HEK293 (cell line): ENCODE measurements around the gene NYNRIN.

Experiments
- BCL11A ChIP-seq: fragments of 450-650 bp; formaldehyde crosslinking; IDR thresholded peaks from 2 replicates; pipeline ENCODE4 v1.5.1; 2016; ENCODE audit warnings: low read depth, missing biosample characterization, missing genetic modification characterization
- KLF10 ChIP-seq: fragments of 450-650 bp; IDR thresholded peaks from 2 replicates; pipeline ENCODE4 v1.5.1; 2018; ENCODE audit warnings: missing biosample characterization, mild to moderate bottlenecking, missing genetic modification characterization
- KLF8 ChIP-seq: fragments of 450-650 bp; formaldehyde crosslinking; IDR thresholded peaks from 2 replicates; pipeline ENCODE4 v1.5.1; 2016; ENCODE audit warnings: missing biosample characterization, missing genetic modification characterization
- MYNN ChIP-seq: fragments of 450-650 bp; formaldehyde crosslinking; IDR thresholded peaks from 2 replicates; pipeline ENCODE4 v1.5.1; 2016; ENCODE audit warnings: missing biosample characterization, missing genetic modification characterization, borderline replicate concordance
- TCF7L2 ChIP-seq: IDR thresholded peaks from 2 replicates; pipeline ENCODE4 v1.6.1; 2011; ENCODE audit warnings: low read depth, mild to moderate bottlenecking, inconsistent platforms, low read length, moderate library complexity, borderline replicate concordance
- TRIM28 ChIP-seq: IDR thresholded peaks from 2 replicates; pipeline ENCODE4 v1.6.1; 2011; ENCODE audit warnings: low read length, control low read depth, borderline replicate concordance
- YY1 ChIP-seq: fragments of 450-650 bp; formaldehyde crosslinking; IDR thresholded peaks from 2 replicates; pipeline ENCODE4 v1.5.1; 2018; ENCODE audit warnings: missing biosample characterization, missing genetic modification characterization
- ZFP69B ChIP-seq: fragments of 450-650 bp; formaldehyde crosslinking; IDR thresholded peaks from 2 replicates; pipeline ENCODE4 v1.5.1; 2016; ENCODE audit warnings: missing biosample characterization, missing genetic modification characterization
- ZIC2 ChIP-seq: fragments of 450-650 bp; formaldehyde crosslinking; IDR thresholded peaks from 2 replicates; pipeline ENCODE4 v1.5.1; 2016; ENCODE audit warnings: missing biosample characterization, missing genetic modification characterization
- ZNF138 ChIP-seq: fragments of 450-650 bp; formaldehyde crosslinking; IDR thresholded peaks from 2 replicates; pipeline ENCODE4 v1.5.1; 2016; ENCODE audit warnings: missing biosample characterization, missing genetic modification characterization, borderline replicate concordance
- ZNF174 ChIP-seq: fragments of 450-650 bp; formaldehyde crosslinking; IDR thresholded peaks from 2 replicates; pipeline ENCODE4 v1.5.0; 2017; ENCODE audit warnings: missing biosample characterization, mild to moderate bottlenecking, missing genetic modification characterization
- ZNF19 ChIP-seq: fragments of 450-650 bp; formaldehyde crosslinking; IDR thresholded peaks from 2 replicates; pipeline ENCODE4; 2016; ENCODE audit warnings: missing biosample characterization, missing genetic modification characterization, low read depth
- ZNF214 ChIP-seq: fragments of 450-650 bp; formaldehyde crosslinking; IDR thresholded peaks from 2 replicates; pipeline ENCODE4 v1.5.1; 2017; ENCODE audit warnings: missing biosample characterization, mild to moderate bottlenecking, missing genetic modification characterization, borderline replicate concordance
- ZNF223 ChIP-seq: fragments of 450-650 bp; formaldehyde crosslinking; IDR thresholded peaks from 2 replicates; pipeline ENCODE4 v1.5.1; 2016; ENCODE audit warnings: missing biosample characterization, missing genetic modification characterization
- ZNF248 ChIP-seq: fragments of 450-650 bp; formaldehyde crosslinking; IDR thresholded peaks from 2 replicates; pipeline ENCODE4 v1.5.1; 2017; ENCODE audit warnings: missing biosample characterization, missing genetic modification characterization
- ZNF341 ChIP-seq: fragments of 450-650 bp; formaldehyde crosslinking; IDR thresholded peaks from 2 replicates; pipeline ENCODE4; 2016; ENCODE audit warnings: low read depth, missing biosample characterization, missing genetic modification characterization
- ZNF391 ChIP-seq: fragments of 450-650 bp; formaldehyde crosslinking; IDR thresholded peaks from 2 replicates; pipeline ENCODE4 v1.5.1; 2016; ENCODE audit warnings: low read depth, missing biosample characterization, missing genetic modification characterization, borderline replicate concordance
- ZNF416 ChIP-seq: fragments of 450-650 bp; formaldehyde crosslinking; IDR thresholded peaks from 2 replicates; pipeline ENCODE4 v1.5.1; 2016; ENCODE audit warnings: missing biosample characterization, missing genetic modification characterization
- ZNF423 ChIP-seq: fragments of 450-650 bp; formaldehyde crosslinking; IDR thresholded peaks from 2 replicates; pipeline ENCODE4 v1.5.1; 2016; ENCODE audit warnings: missing biosample characterization, missing genetic modification characterization
- ZNF544 ChIP-seq: fragments of 450-650 bp; formaldehyde crosslinking; IDR thresholded peaks from 2 replicates; pipeline ENCODE4 v1.5.0; 2017; ENCODE audit warnings: missing biosample characterization, missing genetic modification characterization
- ZNF624 ChIP-seq: fragments of 450-650 bp; formaldehyde crosslinking; IDR thresholded peaks from 2 replicates; pipeline ENCODE4 v1.5.1; 2017; ENCODE audit warnings: missing biosample characterization, missing genetic modification characterization
- ZNF654 ChIP-seq: fragments of 450-650 bp; formaldehyde crosslinking; IDR thresholded peaks from 2 replicates; pipeline ENCODE4 v1.5.1; 2016; ENCODE audit warnings: low read depth, missing biosample characterization, missing genetic modification characterization
- ZNF658 ChIP-seq: fragments of 450-650 bp; formaldehyde crosslinking; IDR thresholded peaks from 2 replicates; pipeline ENCODE4; 2016; ENCODE audit warnings: missing biosample characterization, missing genetic modification characterization
- ZNF792 ChIP-seq: fragments of 450-650 bp; formaldehyde crosslinking; IDR thresholded peaks from 2 replicates; pipeline ENCODE4 v1.5.1; 2016; ENCODE audit warnings: missing biosample characterization, missing genetic modification characterization
- ZXDB ChIP-seq: fragments of 450-650 bp; formaldehyde crosslinking; IDR thresholded peaks from 2 replicates; pipeline ENCODE4 v1.5.1; 2016; ENCODE audit warnings: missing biosample characterization, missing genetic modification characterization
- TF ChIP-seq, protein P1 (sequence below): fragments of 450-650 bp; formaldehyde crosslinking; IDR thresholded peaks from 2 replicates; pipeline ENCODE4 v1.5.1; 2017; ENCODE audit warnings: missing biosample characterization, missing genetic modification characterization
- TF ChIP-seq, protein P2 (sequence below): fragments of 450-650 bp; formaldehyde crosslinking; IDR thresholded peaks from 2 replicates; pipeline ENCODE4 v1.5.1; 2016; ENCODE audit warnings: missing biosample characterization, missing genetic modification characterization
- TF ChIP-seq, protein P3 (sequence below): fragments of 450-650 bp; formaldehyde crosslinking; IDR thresholded peaks from 2 replicates; pipeline ENCODE4 v1.5.1; 2016; ENCODE audit warnings: missing biosample characterization, missing genetic modification characterization
- TF ChIP-seq, protein P4 (sequence below): fragments of 450-650 bp; IDR thresholded peaks from 2 replicates; pipeline ENCODE4 v1.5.1; 2018; ENCODE audit warnings: missing biosample characterization, missing genetic modification characterization
- TF ChIP-seq, protein P5 (sequence below): fragments of 450-650 bp; formaldehyde crosslinking; IDR thresholded peaks from 2 replicates; pipeline ENCODE4 v1.5.1; 2017; ENCODE audit warnings: missing biosample characterization, missing genetic modification characterization
- TF ChIP-seq, protein P6 (sequence below): fragments of 450-650 bp; IDR thresholded peaks from 2 replicates; pipeline ENCODE4 v1.5.1; 2018; ENCODE audit warnings: missing biosample characterization, mild to moderate bottlenecking, missing genetic modification characterization

The NYNRIN gene

DNA sequence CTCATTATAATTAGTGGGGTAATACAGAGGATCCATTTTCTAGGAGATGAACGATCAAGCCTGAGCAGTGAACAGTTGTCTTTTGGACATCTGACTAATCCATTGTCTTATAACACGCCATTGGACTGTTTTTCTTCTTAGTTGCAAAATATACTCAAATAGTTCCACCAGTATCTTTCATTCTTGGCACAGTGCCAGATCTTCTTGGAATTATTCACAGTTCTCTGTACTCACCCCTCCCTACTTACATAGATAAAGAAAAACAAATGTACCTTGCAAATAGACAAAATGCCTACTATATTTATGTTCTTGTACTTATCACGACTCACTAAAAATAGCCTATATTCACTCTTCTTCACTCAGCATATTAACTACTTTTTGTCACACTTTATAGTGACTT lies 26.9 kb downstream of the NYNRIN start (continued):
- TF ChIP-seq, protein P1, sequence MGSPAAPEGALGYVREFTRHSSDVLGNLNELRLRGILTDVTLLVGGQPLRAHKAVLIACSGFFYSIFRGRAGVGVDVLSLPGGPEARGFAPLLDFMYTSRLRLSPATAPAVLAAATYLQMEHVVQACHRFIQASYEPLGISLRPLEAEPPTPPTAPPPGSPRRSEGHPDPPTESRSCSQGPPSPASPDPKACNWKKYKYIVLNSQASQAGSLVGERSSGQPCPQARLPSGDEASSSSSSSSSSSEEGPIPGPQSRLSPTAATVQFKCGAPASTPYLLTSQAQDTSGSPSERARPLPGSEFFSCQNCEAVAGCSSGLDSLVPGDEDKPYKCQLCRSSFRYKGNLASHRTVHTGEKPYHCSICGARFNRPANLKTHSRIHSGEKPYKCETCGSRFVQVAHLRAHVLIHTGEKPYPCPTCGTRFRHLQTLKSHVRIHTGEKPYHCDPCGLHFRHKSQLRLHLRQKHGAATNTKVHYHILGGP (tag by site-specific recombination): no peak; the same call in none of the 2 replicates
- no peak for TF ChIP-seq ZNF654 (tag by site-specific recombination)
- TF ChIP-seq, protein P2, sequence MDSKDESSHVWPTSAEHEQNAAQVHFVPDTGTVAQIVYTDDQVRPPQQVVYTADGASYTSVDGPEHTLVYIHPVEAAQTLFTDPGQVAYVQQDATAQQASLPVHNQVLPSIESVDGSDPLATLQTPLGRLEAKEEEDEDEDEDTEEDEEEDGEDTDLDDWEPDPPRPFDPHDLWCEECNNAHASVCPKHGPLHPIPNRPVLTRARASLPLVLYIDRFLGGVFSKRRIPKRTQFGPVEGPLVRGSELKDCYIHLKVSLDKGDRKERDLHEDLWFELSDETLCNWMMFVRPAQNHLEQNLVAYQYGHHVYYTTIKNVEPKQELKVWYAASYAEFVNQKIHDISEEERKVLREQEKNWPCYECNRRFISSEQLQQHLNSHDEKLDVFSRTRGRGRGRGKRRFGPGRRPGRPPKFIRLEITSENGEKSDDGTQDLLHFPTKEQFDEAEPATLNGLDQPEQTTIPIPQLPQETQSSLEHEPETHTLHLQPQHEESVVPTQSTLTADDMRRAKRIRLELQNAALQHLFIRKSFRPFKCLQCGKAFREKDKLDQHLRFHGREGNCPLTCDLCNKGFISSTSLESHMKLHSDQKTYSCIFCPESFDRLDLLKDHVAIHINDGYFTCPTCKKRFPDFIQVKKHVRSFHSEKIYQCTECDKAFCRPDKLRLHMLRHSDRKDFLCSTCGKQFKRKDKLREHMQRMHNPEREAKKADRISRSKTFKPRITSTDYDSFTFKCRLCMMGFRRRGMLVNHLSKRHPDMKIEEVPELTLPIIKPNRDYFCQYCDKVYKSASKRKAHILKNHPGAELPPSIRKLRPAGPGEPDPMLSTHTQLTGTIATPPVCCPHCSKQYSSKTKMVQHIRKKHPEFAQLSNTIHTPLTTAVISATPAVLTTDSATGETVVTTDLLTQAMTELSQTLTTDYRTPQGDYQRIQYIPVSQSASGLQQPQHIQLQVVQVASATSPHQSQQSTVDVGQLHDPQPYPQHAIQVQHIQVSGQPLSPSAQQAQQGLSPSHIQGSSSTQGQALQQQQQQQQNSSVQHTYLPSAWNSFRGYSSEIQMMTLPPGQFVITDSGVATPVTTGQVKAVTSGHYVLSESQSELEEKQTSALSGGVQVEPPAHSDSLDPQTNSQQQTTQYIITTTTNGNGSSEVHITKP (tag by site-specific recombination): no peak
- TF ChIP-seq ZNF423 (tag by site-specific recombination): no peak
- peak; percentile 97 for TF ChIP-seq ZNF544 (tag by site-specific recombination)
- no peak for TF ChIP-seq TCF7L2
- TF ChIP-seq KLF10 (tag by site-specific recombination): peak; percentile 83
- no peak for TF ChIP-seq ZNF138 (tag by site-specific recombination)
- TF ChIP-seq ZIC2 (tag by site-specific recombination): no peak
- TF ChIP-seq ZFP69B: no peak
- TF ChIP-seq, protein P3, sequence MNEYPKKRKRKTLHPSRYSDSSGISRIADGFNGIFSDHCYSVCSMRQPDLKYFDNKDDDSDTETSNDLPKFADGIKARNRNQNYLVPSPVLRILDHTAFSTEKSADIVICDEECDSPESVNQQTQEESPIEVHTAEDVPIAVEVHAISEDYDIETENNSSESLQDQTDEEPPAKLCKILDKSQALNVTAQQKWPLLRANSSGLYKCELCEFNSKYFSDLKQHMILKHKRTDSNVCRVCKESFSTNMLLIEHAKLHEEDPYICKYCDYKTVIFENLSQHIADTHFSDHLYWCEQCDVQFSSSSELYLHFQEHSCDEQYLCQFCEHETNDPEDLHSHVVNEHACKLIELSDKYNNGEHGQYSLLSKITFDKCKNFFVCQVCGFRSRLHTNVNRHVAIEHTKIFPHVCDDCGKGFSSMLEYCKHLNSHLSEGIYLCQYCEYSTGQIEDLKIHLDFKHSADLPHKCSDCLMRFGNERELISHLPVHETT (tag by site-specific recombination): no peak
- no peak for TF ChIP-seq MYNN (tag by site-specific recombination)
- no peak for TF ChIP-seq ZNF416 (tag by site-specific recombination)
- TF ChIP-seq KLF8: no peak
- TF ChIP-seq ZNF214 (tag by site-specific recombination): no peak
- peak; percentile 86 for TF ChIP-seq ZNF248 (tag by site-specific recombination)
- TF ChIP-seq ZNF174 (tag by site-specific recombination): no peak
- no peak for TF ChIP-seq ZNF223 (tag by site-specific recombination)
- no peak for TF ChIP-seq YY1 (tag by site-specific recombination)
- TF ChIP-seq ZNF19 (tag by site-specific recombination): no peak
- no peak for TF ChIP-seq ZNF658 (tag by site-specific recombination)
- TF ChIP-seq ZNF341 (tag by site-specific recombination): no peak
- TF ChIP-seq, protein P4, sequence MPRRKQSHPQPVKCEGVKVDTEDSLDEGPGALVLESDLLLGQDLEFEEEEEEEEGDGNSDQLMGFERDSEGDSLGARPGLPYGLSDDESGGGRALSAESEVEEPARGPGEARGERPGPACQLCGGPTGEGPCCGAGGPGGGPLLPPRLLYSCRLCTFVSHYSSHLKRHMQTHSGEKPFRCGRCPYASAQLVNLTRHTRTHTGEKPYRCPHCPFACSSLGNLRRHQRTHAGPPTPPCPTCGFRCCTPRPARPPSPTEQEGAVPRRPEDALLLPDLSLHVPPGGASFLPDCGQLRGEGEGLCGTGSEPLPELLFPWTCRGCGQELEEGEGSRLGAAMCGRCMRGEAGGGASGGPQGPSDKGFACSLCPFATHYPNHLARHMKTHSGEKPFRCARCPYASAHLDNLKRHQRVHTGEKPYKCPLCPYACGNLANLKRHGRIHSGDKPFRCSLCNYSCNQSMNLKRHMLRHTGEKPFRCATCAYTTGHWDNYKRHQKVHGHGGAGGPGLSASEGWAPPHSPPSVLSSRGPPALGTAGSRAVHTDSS (tag by site-specific recombination): peak; percentile 38; the same call in 1 of the 2 replicates
- TF ChIP-seq ZNF624 (tag by site-specific recombination): peak; percentile 88; the same call in 1 of the 2 replicates
- TF ChIP-seq, protein P5, sequence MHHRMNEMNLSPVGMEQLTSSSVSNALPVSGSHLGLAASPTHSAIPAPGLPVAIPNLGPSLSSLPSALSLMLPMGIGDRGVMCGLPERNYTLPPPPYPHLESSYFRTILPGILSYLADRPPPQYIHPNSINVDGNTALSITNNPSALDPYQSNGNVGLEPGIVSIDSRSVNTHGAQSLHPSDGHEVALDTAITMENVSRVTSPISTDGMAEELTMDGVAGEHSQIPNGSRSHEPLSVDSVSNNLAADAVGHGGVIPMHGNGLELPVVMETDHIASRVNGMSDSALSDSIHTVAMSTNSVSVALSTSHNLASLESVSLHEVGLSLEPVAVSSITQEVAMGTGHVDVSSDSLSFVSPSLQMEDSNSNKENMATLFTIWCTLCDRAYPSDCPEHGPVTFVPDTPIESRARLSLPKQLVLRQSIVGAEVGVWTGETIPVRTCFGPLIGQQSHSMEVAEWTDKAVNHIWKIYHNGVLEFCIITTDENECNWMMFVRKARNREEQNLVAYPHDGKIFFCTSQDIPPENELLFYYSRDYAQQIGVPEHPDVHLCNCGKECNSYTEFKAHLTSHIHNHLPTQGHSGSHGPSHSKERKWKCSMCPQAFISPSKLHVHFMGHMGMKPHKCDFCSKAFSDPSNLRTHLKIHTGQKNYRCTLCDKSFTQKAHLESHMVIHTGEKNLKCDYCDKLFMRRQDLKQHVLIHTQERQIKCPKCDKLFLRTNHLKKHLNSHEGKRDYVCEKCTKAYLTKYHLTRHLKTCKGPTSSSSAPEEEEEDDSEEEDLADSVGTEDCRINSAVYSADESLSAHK (tag by site-specific recombination): no peak
- TF ChIP-seq BCL11A (tag by site-specific recombination): no peak
- TF ChIP-seq, protein P6, sequence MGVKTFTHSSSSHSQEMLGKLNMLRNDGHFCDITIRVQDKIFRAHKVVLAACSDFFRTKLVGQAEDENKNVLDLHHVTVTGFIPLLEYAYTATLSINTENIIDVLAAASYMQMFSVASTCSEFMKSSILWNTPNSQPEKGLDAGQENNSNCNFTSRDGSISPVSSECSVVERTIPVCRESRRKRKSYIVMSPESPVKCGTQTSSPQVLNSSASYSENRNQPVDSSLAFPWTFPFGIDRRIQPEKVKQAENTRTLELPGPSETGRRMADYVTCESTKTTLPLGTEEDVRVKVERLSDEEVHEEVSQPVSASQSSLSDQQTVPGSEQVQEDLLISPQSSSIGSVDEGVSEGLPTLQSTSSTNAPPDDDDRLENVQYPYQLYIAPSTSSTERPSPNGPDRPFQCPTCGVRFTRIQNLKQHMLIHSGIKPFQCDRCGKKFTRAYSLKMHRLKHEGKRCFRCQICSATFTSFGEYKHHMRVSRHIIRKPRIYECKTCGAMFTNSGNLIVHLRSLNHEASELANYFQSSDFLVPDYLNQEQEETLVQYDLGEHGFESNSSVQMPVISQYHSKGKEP (tag by site-specific recombination): peak; percentile 85
- no peak for TF ChIP-seq ZXDB
- no peak for TF ChIP-seq ZNF792
- no peak for TF ChIP-seq TRIM28
- no peak for TF ChIP-seq ZNF391
